AG09319 (cell line): ENCODE measurements around the gene ATP8B3.

Experiments
- DNase-seq: peaks from one replicate; pipeline ENCODE4 v3.0.0-alpha.2; 2010; ENCODE audit warnings: low read depth; ENCODE audit errors: extremely low read depth
- TF ChIP-seq, protein P1 (sequence below): IDR thresholded peaks from 2 replicates; pipeline ENCODE4 v1.5.1; 2011; ENCODE audit warnings: low read depth, mild to moderate bottlenecking, inconsistent platforms, low read length, moderate library complexity

ATP8B3 gene

DNA sequence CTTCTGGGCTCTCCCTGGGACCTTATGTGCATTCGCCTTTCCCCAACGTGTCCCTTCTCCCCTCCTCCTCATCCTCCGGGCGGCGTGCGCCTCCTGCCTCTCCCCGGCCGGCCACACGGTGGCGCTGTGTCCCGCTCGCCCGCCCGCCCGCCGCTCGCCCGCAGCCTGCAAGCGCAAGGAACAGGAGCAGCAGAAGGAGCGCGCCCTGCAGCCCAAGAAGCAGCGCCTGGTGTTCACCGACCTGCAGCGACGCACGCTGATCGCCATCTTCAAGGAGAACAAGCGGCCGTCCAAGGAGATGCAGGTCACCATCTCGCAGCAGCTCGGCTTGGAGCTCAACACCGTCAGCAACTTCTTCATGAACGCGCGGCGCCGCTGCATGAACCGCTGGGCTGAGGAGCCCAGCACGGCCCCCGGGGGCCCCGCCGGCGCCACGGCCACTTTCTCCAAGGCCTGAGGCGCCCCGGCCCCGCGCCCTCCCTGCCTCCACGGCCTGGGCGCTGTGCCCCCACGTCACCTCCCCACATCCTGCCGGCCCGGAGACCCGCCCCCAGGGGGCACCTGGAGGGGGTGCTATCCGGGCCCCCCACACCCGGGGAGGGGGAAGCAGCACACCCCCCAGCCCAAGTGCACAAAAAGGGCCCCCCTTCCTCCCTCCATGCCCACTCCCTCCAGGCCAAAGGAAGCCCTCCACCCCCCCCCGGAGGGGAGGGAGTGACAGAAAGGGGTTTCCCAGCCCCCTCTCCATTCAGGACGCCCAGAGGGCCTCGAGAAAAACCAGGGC lies 36.9 kb downstream of the ATP8B3 start:
- DNase-seq: no peak
- TF ChIP-seq, protein P1, sequence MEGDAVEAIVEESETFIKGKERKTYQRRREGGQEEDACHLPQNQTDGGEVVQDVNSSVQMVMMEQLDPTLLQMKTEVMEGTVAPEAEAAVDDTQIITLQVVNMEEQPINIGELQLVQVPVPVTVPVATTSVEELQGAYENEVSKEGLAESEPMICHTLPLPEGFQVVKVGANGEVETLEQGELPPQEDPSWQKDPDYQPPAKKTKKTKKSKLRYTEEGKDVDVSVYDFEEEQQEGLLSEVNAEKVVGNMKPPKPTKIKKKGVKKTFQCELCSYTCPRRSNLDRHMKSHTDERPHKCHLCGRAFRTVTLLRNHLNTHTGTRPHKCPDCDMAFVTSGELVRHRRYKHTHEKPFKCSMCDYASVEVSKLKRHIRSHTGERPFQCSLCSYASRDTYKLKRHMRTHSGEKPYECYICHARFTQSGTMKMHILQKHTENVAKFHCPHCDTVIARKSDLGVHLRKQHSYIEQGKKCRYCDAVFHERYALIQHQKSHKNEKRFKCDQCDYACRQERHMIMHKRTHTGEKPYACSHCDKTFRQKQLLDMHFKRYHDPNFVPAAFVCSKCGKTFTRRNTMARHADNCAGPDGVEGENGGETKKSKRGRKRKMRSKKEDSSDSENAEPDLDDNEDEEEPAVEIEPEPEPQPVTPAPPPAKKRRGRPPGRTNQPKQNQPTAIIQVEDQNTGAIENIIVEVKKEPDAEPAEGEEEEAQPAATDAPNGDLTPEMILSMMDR: peak; percentile 10; the same call in 1 of the 2 replicates

DNA sequence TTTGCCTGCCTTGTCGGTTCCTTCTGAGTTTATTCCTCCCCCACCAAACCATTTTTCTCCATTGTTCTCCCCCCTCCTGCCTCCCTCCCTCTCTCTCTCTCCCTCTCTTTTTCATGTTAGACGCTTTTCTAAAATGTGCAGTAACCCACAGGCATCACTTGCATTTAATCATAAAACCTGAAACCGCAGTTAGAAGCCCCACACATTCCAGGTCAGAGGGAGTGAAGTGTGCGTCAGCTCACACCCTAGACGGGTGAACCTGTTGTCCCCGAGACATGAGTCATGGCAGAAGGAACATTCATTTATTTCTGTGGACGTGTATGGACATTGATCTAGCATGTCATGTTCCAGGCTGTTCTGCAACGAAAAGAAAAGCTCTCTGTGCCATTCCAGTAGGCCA lies 38.9 kb downstream of the ATP8B3 start:
- no peak for DNase-seq
- TF ChIP-seq, protein P1: no peak

DNA sequence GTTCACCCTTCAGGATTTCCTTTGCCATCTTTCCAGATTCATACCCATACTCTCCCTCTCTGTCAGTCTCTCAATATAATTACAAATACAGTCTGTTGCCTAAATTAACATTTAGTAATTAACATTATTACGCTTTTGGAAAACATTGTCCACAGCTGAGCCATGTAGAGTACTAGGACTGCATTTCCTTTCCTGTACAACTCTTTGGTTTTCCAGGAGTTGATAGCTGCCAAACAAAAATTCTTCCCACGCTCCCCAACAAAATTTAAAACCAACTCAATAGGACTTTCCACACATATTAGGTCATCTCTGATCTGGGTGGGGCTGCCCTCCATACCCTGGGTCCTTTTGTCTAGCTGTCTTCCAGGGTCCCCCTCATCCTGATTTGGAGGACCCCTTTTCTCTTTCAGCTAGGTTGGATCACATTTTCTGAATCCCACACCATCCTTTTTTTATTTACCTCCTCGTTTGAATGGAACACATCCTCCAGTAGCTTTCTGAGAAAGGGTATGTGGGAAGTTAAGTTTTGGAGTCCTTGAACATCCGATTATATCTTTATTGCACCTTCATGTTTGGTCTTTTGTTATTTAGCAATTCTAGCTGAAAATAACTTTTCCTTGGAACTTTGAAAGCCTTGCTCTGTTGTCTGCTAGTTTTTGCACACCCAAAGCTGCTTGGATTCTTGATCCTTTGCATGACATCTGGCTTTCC lies 41.1 kb downstream of the ATP8B3 start:
- TF ChIP-seq, protein P1: no peak
- no peak for DNase-seq

DNA sequence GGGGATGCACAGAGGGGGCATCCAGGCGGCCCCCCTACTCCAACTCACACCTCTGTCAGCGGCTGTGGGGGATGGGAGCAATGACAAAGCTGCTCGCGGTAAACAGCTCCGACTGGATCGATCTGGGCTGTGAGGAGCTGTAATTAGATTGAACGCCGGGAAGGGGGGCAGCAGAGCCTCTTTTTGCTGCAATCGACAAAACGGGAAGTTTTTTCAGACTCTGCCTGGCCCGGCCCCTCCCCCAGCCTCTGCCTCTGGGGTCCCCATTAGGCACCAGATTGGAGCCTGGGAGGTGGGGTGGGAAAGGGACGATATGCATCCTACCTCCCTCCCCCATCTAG lies 42.5 kb downstream of the ATP8B3 start:
- TF ChIP-seq, protein P1: no peak
- no peak for DNase-seq

DNA sequence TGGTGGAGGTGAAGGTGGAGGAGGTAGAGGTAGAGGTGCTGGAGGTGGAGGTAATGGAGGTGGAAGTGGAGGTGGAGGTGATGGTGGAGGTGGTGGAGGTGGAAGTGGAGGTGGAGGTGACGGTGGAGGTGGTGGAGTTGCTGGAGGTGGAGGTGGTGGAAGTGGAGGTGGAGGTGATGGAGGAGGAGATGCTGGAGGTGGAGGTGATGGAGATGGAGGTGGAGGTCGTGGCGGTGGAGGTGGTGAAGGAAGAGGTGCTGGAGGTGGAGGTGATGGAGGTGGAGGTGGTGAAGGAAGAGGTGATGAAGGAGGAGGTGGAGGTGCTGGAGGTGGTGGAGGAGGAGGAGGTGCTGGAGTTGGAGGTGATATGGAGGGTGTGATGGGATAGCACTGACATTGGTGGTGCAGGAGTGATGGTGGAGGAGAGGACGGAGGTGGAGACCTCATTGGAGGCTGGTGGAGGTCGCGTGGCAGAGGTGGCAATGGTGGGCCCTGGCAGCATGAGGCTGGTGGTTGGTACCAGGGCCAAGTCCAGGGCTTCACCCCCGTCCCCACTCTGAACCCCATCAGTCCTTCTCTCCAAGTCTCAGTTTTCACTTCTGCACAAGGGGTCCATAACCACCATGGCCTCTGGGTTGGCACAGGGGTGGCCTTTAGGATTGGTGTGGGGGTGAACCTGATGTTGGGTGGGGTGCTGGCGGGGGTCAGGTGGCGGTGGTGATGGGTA lies 43.0 kb downstream of the ATP8B3 start:
- no peak for DNase-seq
- TF ChIP-seq, protein P1: no peak

DNA sequence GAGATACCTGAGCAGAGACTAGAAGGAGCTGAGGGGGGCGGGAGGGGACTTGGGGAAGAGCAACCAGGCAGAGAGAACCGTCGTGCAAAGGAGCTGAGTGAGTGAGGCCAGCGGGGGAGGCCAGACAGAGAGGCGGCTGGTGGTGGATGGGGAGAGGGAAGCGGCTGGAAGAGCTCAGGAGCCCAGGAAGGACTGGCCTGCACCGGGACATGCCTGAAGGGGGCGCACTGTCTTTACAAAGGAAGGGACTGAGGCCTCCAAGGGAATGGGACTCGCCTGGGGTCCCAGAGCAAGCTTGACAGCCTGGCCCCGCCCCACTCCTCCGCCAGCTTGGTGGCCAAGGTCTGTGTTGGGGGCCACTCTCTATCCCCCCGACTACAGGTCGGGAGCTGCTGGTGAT lies 43.8 kb downstream of the ATP8B3 start:
- TF ChIP-seq, protein P1: peak; percentile 5
- no peak for DNase-seq
